Measurements from ENCODE around the gene CIC. TPM values are rescaled to one million over a fixed set of nuclear protein-coding genes. Genes with fewer than 3 reads are reported as not detected.

CIC gene
- total RNA-seq, 1 experiment from 2014 or later, result 67.9 TPM

DNA sequence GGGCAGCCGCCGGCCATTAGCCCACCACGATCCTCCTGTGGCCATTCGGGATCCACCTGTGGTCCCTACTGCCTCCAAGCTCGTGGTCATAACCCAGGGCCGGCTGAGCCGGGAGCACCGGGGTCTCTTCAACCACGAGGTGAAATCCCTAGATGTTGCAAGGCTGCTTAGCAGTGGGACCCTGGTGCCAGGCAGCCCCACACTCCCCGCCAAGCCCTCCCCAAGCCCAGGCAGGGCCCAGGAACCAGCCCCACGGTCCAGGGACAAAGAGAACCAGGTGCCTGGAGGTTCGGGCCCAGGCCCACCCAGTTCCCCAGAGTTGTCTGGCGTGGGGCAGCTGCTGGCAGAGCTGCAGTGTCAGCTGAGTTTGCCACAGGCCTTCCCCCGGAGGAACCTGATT lies 40.6 kb downstream of the CIC start:
- peaks cover 13% of the 10 kb centered on the region for H3K27me3 Mint-ChIP-seq (ENCODE audit: insufficient read depth, unreplicated experiment)
- CTCF ChIA-PET, result no interaction called here
- POLR2A ChIA-PET, result no interaction called here
- no peak overlapping the region for H3K27ac Mint-ChIP-seq (ENCODE audit: low read depth, unreplicated experiment)
- no peak overlapping the region for H3K4me3 Mint-ChIP-seq (ENCODE audit: unreplicated experiment)
- DNase-seq (ENCODE audit: unreplicated experiment), result no peak
- TF ChIP-seq, protein P1, sequence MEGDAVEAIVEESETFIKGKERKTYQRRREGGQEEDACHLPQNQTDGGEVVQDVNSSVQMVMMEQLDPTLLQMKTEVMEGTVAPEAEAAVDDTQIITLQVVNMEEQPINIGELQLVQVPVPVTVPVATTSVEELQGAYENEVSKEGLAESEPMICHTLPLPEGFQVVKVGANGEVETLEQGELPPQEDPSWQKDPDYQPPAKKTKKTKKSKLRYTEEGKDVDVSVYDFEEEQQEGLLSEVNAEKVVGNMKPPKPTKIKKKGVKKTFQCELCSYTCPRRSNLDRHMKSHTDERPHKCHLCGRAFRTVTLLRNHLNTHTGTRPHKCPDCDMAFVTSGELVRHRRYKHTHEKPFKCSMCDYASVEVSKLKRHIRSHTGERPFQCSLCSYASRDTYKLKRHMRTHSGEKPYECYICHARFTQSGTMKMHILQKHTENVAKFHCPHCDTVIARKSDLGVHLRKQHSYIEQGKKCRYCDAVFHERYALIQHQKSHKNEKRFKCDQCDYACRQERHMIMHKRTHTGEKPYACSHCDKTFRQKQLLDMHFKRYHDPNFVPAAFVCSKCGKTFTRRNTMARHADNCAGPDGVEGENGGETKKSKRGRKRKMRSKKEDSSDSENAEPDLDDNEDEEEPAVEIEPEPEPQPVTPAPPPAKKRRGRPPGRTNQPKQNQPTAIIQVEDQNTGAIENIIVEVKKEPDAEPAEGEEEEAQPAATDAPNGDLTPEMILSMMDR (IDR thresholded peaks at IDR 0.05; ENCODE audit: unreplicated experiment), result no peak
- H3K4me1 Mint-ChIP-seq (ENCODE audit: insufficient read depth, unreplicated experiment), result peaks cover 11% of the 10 kb centered on the region
- no peaks in the 10 kb centered on the region for H3K9me3 Mint-ChIP-seq (ENCODE audit: unreplicated experiment)
- peaks cover 1% of the 10 kb centered on the region for H3K36me3 Mint-ChIP-seq (ENCODE audit: insufficient read depth, unreplicated experiment)
- BruUV-seq (replicated peaks), result no TSS peak
- intact Hi-C loops (cut with micrococcal nuclease), result no loop called here

DNA sequence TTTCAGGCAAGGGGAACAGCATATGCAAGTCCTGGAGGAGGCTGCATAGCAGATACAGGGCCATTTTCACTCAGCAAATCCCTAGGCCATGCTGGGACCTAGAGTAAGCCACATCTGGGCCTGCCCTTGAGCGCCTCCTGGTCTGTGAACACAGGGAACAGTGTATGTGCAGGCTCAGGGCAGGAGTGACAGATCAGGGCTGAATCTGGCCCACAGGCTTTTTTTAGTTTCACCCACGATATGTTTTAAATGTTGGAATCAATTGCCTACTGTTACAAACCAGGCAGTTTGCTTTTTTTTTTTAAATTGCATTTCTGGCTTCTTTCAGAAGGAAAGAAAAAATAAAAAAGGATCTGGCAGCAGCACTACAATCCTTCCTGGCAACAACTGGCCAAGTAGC lies 42.6 kb downstream of the CIC start:
- POLR2A ChIA-PET, result no interaction called here
- Mint-ChIP-seq H3K4me3 (ENCODE audit: unreplicated experiment) (no peak overlapping the region), H3K4me1 (ENCODE audit: insufficient read depth, unreplicated experiment) (peaks cover 12% of the 10 kb centered on the region)

DNA sequence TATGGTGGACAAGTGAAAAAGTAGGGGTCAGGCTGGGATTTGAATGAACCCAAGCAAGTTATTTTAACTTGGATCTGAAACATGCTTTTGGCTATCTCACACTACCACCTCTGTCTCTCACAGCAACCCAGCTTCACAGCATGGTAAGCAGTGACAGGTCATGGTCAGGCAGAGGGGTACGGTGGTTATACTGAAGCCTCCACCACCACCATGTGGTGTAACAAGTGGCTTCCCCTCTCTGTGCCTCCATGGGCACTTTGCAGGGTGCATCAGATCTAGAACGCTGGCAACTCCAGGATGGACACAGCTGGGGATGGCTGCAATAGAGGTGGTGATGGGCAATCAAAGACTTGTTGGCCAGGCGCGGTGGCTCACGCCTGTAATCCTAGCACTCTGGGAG lies 43.3 kb downstream of the CIC start:
- TF ChIP-seq, protein P1 (IDR thresholded peaks at IDR 0.05; ENCODE audit: unreplicated experiment), result no peak
- ChIA-PET POLR2A (no interaction called here), CTCF (no interaction called here)
- peaks cover 18% of the 10 kb centered on the region for H3K4me1 Mint-ChIP-seq (ENCODE audit: insufficient read depth, unreplicated experiment)
- H3K4me3 Mint-ChIP-seq (ENCODE audit: unreplicated experiment), result peak overlapping the region; percentile 66
- BruUV-seq (replicated peaks), result no TSS peak
- intact Hi-C loops (cut with micrococcal nuclease), result no loop called here
- peaks cover 6% of the 10 kb centered on the region for H3K36me3 Mint-ChIP-seq (ENCODE audit: insufficient read depth, unreplicated experiment)
- H3K9me3 Mint-ChIP-seq (ENCODE audit: unreplicated experiment), result no peaks in the 10 kb centered on the region
- DNase-seq (ENCODE audit: unreplicated experiment), result no peak
- peaks cover 13% of the 10 kb centered on the region for H3K27me3 Mint-ChIP-seq (ENCODE audit: insufficient read depth, unreplicated experiment)
- H3K27ac Mint-ChIP-seq (ENCODE audit: low read depth, unreplicated experiment), result no peak overlapping the region

More for the DNA sequence above, 42.6 kb downstream of the CIC start:
- no TSS peak for BruUV-seq (replicated peaks)
- DNase-seq (ENCODE audit: unreplicated experiment), result peak; percentile 17
- TF ChIP-seq, protein P1 (IDR thresholded peaks at IDR 0.05; ENCODE audit: unreplicated experiment), result no peak
- no peak overlapping the region for H3K27ac Mint-ChIP-seq (ENCODE audit: low read depth, unreplicated experiment)
- intact Hi-C loops (cut with micrococcal nuclease), result no loop called here
- CTCF ChIA-PET, result no interaction called here
- H3K27me3 Mint-ChIP-seq (ENCODE audit: insufficient read depth, unreplicated experiment), result peaks cover 13% of the 10 kb centered on the region
- H3K9me3 Mint-ChIP-seq (ENCODE audit: unreplicated experiment), result no peaks in the 10 kb centered on the region
- peaks cover 6% of the 10 kb centered on the region for H3K36me3 Mint-ChIP-seq (ENCODE audit: insufficient read depth, unreplicated experiment)

DNA sequence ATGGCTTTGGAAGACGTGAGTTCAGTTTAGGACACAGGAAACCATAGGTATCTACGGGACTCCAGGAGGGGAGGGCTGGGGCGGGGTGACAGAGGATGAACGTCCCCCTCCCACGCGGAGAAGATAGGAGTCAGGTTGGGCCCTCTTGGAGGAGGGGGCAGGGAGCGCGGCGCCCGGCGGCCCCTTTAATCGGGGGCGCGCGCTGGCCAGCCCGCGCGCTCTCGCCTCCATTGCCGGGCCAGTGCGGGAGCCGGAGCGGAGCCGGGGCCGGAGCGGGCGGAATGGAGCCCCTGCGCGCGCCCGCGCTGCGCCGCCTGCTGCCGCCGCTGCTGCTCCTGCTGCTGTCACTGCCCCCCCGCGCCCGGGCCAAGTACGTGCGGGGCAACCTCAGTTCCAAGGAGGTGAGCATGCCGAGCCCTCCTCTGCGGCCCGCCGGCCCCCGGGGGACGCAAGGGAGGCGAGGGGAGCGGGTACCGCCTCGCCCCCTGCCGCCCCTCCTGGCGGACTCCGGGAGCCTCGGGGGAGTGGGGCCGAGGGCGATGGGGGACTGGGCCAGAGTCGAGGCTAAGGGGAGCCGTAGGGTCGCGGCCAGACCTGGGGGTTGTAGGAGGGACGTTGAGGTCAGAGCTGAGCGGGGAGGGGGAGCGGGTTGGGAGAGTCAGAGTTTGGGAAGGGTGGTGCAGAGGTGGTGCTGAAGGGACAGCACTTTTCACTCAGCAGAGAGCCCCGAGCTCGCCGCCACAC lies 44.2 kb downstream of the CIC start, which contains the start of gene TMEM145:
Gene TMEM145, plus strand, starts transcription at position 214 of the 744 bp plus-strand sequence. Its CDS starts 68 bp downstream, at position 282.
- no peak within 1 kb of the TSS for H3K27ac Mint-ChIP-seq (ENCODE audit: low read depth, unreplicated experiment)

More for the DNA sequence above, 44.2 kb downstream of the CIC start, which contains the start of gene TMEM145:
- peak; percentile 34 for DNase-seq (ENCODE audit: unreplicated experiment)
- H3K27me3 Mint-ChIP-seq (ENCODE audit: insufficient read depth, unreplicated experiment), result peaks cover 13% of the 10 kb centered on the region
- CTCF ChIA-PET, result interaction anchor here (0.6 to 1.1 kb wide), 2 partner anchors 9 to 68 kb away, joined by 3 to 4 read pairs; no protein-coding TSS in a partner anchor
- intact Hi-C loops (cut with micrococcal nuclease), result no loop called here
- H3K36me3 Mint-ChIP-seq (ENCODE audit: insufficient read depth, unreplicated experiment), result peaks cover 6% of the 10 kb centered on the region
- TF ChIP-seq, protein P1 (IDR thresholded peaks at IDR 0.05; ENCODE audit: unreplicated experiment), result peak; percentile 14
- no peaks in the 10 kb centered on the region for H3K9me3 Mint-ChIP-seq (ENCODE audit: unreplicated experiment)
- POLR2A ChIA-PET, result interaction anchor here (0.8 kb wide), 2 partner anchors 9 to 11 kb away, joined by 3 to 6 read pairs; partner anchors contain the start of genes PAFAH1B3 and PRR19
- peaks cover 12% of the 10 kb centered on the region for H3K4me1 Mint-ChIP-seq (ENCODE audit: insufficient read depth, unreplicated experiment)
- no TSS peak for BruUV-seq (replicated peaks)
- peak within 1 kb of the TSS; percentile 66 for H3K4me3 Mint-ChIP-seq (ENCODE audit: unreplicated experiment)
